Brain microvascular endothelial cell (primary cell): ENCODE data around the gene OPN3.

Experiments used
- DNase-seq: peaks from one replicate; pipeline ENCODE4 v3.0.0-alpha.2; 2020
- H3K27ac ChIP-seq: fragments of 250-450 bp; sonication (Bioruptor Pico); 2 replicates; pipeline ENCODE4 v1.5.1; 2020; ENCODE audit warnings: mild to moderate bottlenecking, moderate library complexity
- H3K27me3 ChIP-seq: fragments of 250-450 bp; sonication (Bioruptor Pico); replicated peaks from 2 replicates; pipeline ENCODE4 v1.5.1; 2020; ENCODE audit warnings: mild to moderate bottlenecking
- H3K36me3 ChIP-seq: fragments of 250-450 bp; sonication (Bioruptor Pico); replicated peaks from 2 replicates; pipeline ENCODE4 v1.5.1; 2020; ENCODE audit warnings: mild to moderate bottlenecking
- H3K4me3 ChIP-seq: 2 replicates; pipeline ENCODE4 v1.5.1; 2011; ENCODE audit warnings: low read depth, mild to moderate bottlenecking, control low read depth, low read length, moderate library complexity
- CTCF ChIP-seq: IDR thresholded peaks from 2 replicates; pipeline ENCODE4 v1.5.1; 2011; ENCODE audit warnings: low read depth, mild to moderate bottlenecking, moderate library complexity, low read length, control low read depth, inconsistent platforms; ENCODE audit errors: missing control alignments
- in situ Hi-C: cut with HindIII; loops from 2 replicates; pipeline ENCODE4 v1.10.0; 2017; ENCODE audit warnings: low sequenced_read_pairs, low pct_ligation_motif_present

The OPN3 gene

DNA sequence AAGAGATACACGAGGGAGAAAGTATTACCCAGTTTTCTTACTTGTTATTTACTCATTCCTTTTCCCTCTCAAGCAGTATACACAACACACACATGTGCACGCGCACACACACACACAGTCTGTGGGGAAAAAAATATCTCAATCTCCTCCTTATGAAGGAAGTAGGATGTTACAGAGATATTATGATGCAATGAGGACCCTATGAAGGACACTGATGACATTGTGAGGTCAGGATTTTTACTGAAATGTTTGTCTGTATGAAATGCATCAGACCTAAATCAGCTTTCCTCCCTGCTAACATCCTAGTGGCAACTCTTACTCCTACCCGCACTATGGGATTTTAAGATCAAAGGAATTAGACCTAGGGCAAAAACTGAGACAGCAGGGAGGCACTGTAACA is 11.8 kb upstream of the OPN3 start, which contains the start of gene WDR64:
Gene WDR64, plus strand, starts transcription at position 270 of the 400 bp plus-strand sequence. CDS start 204 bp downstream, outside the sequence.
- Histone ChIP-seq H3K27ac (no peak within 1 kb of the TSS), H3K27me3 (no peaks in the 10 kb centered on the region), H3K4me3 (no peak within 1 kb of the TSS), H3K36me3 (no peaks in the 10 kb centered on the region)
- TF ChIP-seq CTCF = no peak
- no peak for DNase-seq
- in situ Hi-C loops = no loop called here

- no peak for TF ChIP-seq CTCF
- Histone ChIP-seq H3K36me3 (no peaks in the 10 kb centered on the region), H3K27me3 (no peaks in the 10 kb centered on the region), H3K4me3 (no peak overlapping the region), H3K27ac (no peak overlapping the region)
- in situ Hi-C loops = no loop called here
- DNase-seq = no peak
Observed at GRCh38 chr1:241648159-241648558, 8.0 kb upstream of the OPN3 start.

- no peaks in the 10 kb centered on the region for H3K36me3 ChIP-seq
- TF ChIP-seq CTCF = no peak
- DNase-seq = no peak
- in situ Hi-C loops = no loop called here
- no peaks in the 10 kb centered on the region for H3K27me3 ChIP-seq
- no peak overlapping the region for H3K27ac ChIP-seq
- H3K4me3 ChIP-seq = no peak overlapping the region
Observed at GRCh38 chr1:241647658-241648057, 7.5 kb upstream of the OPN3 start.

GRCh38 chr1:241646201-241646600 is 6.0 kb upstream of the OPN3 start:
- in situ Hi-C loops = no loop called here
- Histone ChIP-seq H3K27ac (no peak overlapping the region), H3K4me3 (no peak overlapping the region), H3K27me3 (no peaks in the 10 kb centered on the region), H3K36me3 (no peaks in the 10 kb centered on the region)
- no peak for TF ChIP-seq CTCF
- DNase-seq = no peak

- TF ChIP-seq CTCF = no peak
- in situ Hi-C loops = no loop called here
- no peaks in the 10 kb centered on the region for H3K36me3 ChIP-seq
- no peak overlapping the region for H3K27ac ChIP-seq
- H3K4me3 ChIP-seq = no peak overlapping the region
- no peak for DNase-seq
- no peaks in the 10 kb centered on the region for H3K27me3 ChIP-seq
Observed at GRCh38 chr1:241645199-241645598, 5.0 kb upstream of the OPN3 start.

GRCh38 chr1:241644259-241644658 is 4.1 kb upstream of the OPN3 start:
- Histone ChIP-seq H3K27me3 (no peaks in the 10 kb centered on the region), H3K4me3 (no peak overlapping the region), H3K27ac (no peak overlapping the region), H3K36me3 (peaks cover 2% of the 10 kb centered on the region)
- TF ChIP-seq CTCF = no peak
- no peak for DNase-seq
- in situ Hi-C loops = no loop called here
